GM23338 (cell line): ENCODE data around the gene MYOD1. TPM values are rescaled to one million over a fixed set of nuclear protein-coding genes. Genes with fewer than 3 reads are reported as not detected.

Source experiments
- ATAC-seq: fragments of 200-7000 bp; cut with Tn5 transposase; 3 replicates; pipeline ENCODE4 v1.9.1; 2020
- DNase-seq: peaks from one replicate; pipeline ENCODE4 v3.0.0-alpha.2; 2015; ENCODE audit warnings: low spot score
- H2AFZ ChIP-seq: fragments of 200-600 bp; sonication (generic); 2 replicates; pipeline ENCODE4 v1.8.0; 2016; ENCODE audit warnings: antibody characterized with exemption, mild to moderate bottlenecking, moderate library complexity
- H3F3A ChIP-seq: fragments of 200-600 bp; sonication (generic); replicated peaks from 2 replicates; pipeline ENCODE4 v1.8.0; 2017; ENCODE audit warnings: antibody characterized with exemption, mixed run types, low read depth
- H3K27ac ChIP-seq: fragments of 200-600 bp; sonication (generic); 2 replicates; pipeline ENCODE4 v1.6.1; 2016; ENCODE audit warnings: low read depth
- H3K27me3 ChIP-seq: fragments of 200-600 bp; sonication (generic); 2 replicates; pipeline ENCODE4 v1.8.0; 2016; ENCODE audit warnings: mild to moderate bottlenecking, mixed run types, moderate library complexity; ENCODE audit not compliant: insufficient read depth
- H3K36me3 ChIP-seq: fragments of 200-600 bp; sonication (generic); 2 replicates; pipeline ENCODE4 v1.8.0; 2016; ENCODE audit warnings: mild to moderate bottlenecking; ENCODE audit not compliant: insufficient read depth
- H3K4me1 ChIP-seq: fragments of 200-600 bp; sonication (generic); 2 replicates; pipeline ENCODE4 v1.8.0; 2016; ENCODE audit warnings: mild to moderate bottlenecking, moderate library complexity; ENCODE audit not compliant: insufficient read depth
- H3K4me2 ChIP-seq: fragments of 200-600 bp; sonication (generic); 2 replicates; pipeline ENCODE4 v1.7.1; 2017; ENCODE audit warnings: mixed run types
- H3K4me3 ChIP-seq: fragments of 200-600 bp; sonication (generic); 2 replicates; pipeline ENCODE4 v1.6.1; 2016; ENCODE audit warnings: mixed run types
- H3K79me2 ChIP-seq: fragments of 200-600 bp; sonication (generic); replicated peaks from 2 replicates; pipeline ENCODE4 v1.8.0; 2017; ENCODE audit warnings: mild to moderate bottlenecking; ENCODE audit not compliant: insufficient read depth
- H3K9me2 ChIP-seq: fragments of 200-600 bp; sonication (generic); 2 replicates; pipeline ENCODE4 v1.8.0; 2017; ENCODE audit not compliant: insufficient read depth
- H4K20me1 ChIP-seq: fragments of 200-600 bp; sonication (generic); replicated peaks from 2 replicates; pipeline ENCODE4 v1.8.0; 2017; ENCODE audit warnings: mild to moderate bottlenecking; ENCODE audit not compliant: insufficient read depth
- H3K27ac Mint-ChIP-seq: 2 replicates; pipeline ENCODE4 v1.8.0; 2020; ENCODE audit warnings: inconsistent platforms, mild to moderate bottlenecking, moderate library complexity, mixed read lengths
- H3K27me3 Mint-ChIP-seq: 3 replicates; pipeline ENCODE4 v1.8.0; 2022; ENCODE audit warnings: low read depth, mild to moderate bottlenecking, moderate library complexity, mixed read lengths, inconsistent platforms; ENCODE audit not compliant: insufficient read depth, poor library complexity
- H3K36me3 Mint-ChIP-seq: 3 replicates; pipeline ENCODE4 v1.8.0; 2021; ENCODE audit warnings: low read depth, mild to moderate bottlenecking, inconsistent platforms, moderate library complexity, mixed read lengths
- H3K4me1 Mint-ChIP-seq: 3 replicates; pipeline ENCODE4 v1.8.0; 2020; ENCODE audit warnings: mild to moderate bottlenecking, inconsistent platforms, mixed read lengths
- H3K4me3 Mint-ChIP-seq: 3 replicates; pipeline ENCODE4 v1.8.0; 2021; ENCODE audit warnings: moderate library complexity, mild to moderate bottlenecking, inconsistent platforms, mixed read lengths
- H3K9me3 Mint-ChIP-seq: 3 replicates; pipeline ENCODE4 v1.8.0; 2020; ENCODE audit warnings: moderate library complexity, mild to moderate bottlenecking, inconsistent platforms, mixed read lengths
- CTCF ChIP-seq, 2 experiments: fragments of 200-600 bp in 1 of 2; sonication (generic) in 1 of 2; conservative IDR thresholded peaks; 2 replicates each; pipeline versions ENCODE4 v1.5.1 to v1.6.1; 2016 to 2017; ENCODE audit warnings: antibody characterized with exemption in 2 of 2, low read depth in 2 of 2, mild to moderate bottlenecking in 2 of 2, moderate library complexity in 1 of 2
- REST ChIP-seq: IDR thresholded peaks from one replicate; pipeline ENCODE4 v1.6.1; 2018; ENCODE audit warnings: antibody characterized with exemption; ENCODE audit not compliant: unreplicated experiment
- ZNF462 ChIP-seq: fragments of 250-450 bp; sonication (Bioruptor Pico); IDR thresholded peaks from 2 replicates; pipeline ENCODE4 v1.5.0; 2020; ENCODE audit warnings: mild to moderate bottlenecking, moderate library complexity
- polyA plus RNA-seq: library from polyadenylated mRNA; unstranded; fragments of >200 nt; fragmentation: Nextera tagmentation; extraction: Ambion mirVana; gene quantifications from 2 replicates; pipeline ENCODE4 v1.2.1, GENCODE V29; 2016
- total RNA-seq: library from RNA; depleted of rRNA; stranded (reverse); fragments of >200 nt; shearing (Covaris generic); gene quantifications from 2 replicates; pipeline ENCODE4 v1.2.3, GENCODE V29; 2014

MYOD1 gene
- total and polyA plus RNA-seq, 2 experiments from 2014 or later = not detected

- Histone ChIP-seq H3K27ac (no peak overlapping the region), H3K4me1 (peaks cover 6% of the 10 kb centered on the region; the same call in 1 of the 2 replicates), H3K79me2 (no peaks in the 10 kb centered on the region), H3K4me2 (no peak overlapping the region), H3K36me3 (no peaks in the 10 kb centered on the region), H2AFZ (no peak overlapping the region), H4K20me1 (no peaks in the 10 kb centered on the region), H3K4me3 (no peak overlapping the region), H3F3A (no peaks in the 10 kb centered on the region), H3K9me2 (no peaks in the 10 kb centered on the region), H3K27me3 (peaks cover 11% of the 10 kb centered on the region)
- no peaks in the 10 kb centered on the region for H3K36me3 Mint-ChIP-seq
- H3K27ac Mint-ChIP-seq = no peak overlapping the region
- no peak overlapping the region for H3K4me3 Mint-ChIP-seq
- no peaks in the 10 kb centered on the region for H3K4me1 Mint-ChIP-seq
- H3K27me3 Mint-ChIP-seq = peaks cover 13% of the 10 kb centered on the region
- DNase-seq (no peak), ATAC-seq (no peak)
- TF ChIP-seq CTCF (conservative IDR thresholded peaks at IDR 0.05; ENCODE audit: low read depth in 2 of 2) = no peak
- TF ChIP-seq REST = no peak
- TF ChIP-seq ZNF462 = no peak
- no peaks in the 10 kb centered on the region for H3K9me3 Mint-ChIP-seq
Observed at GRCh38 chr11:17743808-17744119, 24.4 kb downstream of the MYOD1 start.
